Left renal cortex interstitium (tissue), 4 donors: ENCODE measurements around the gene GKN2. TPM values are rescaled to one million over a fixed set of nuclear protein-coding genes. Genes with fewer than 3 reads are reported as not detected.
"Not testable (repeated sequence)": the region's sequence is repeated elsewhere in the genome, so short reads cannot be mapped to it uniquely, and the experiment has no call there.

Experiments
- DNase-seq, 4 donors: peaks; one replicate each; pipeline ENCODE4 v3.0.0-alpha.2; 2013; ENCODE audit warnings: low read depth in 4 of 4, low spot score in 2 of 4, missing footprints in 1 of 4
- polyA plus RNA-seq, 4 donors: library from polyadenylated mRNA; unstranded; fragments of 120-200 nt; gene quantifications; one replicate each; pipeline ENCODE4 v1.2.1, GENCODE V29; 2013; ENCODE audit not compliant: insufficient read length in 4 of 4

The GKN2 gene
- polyA plus RNA-seq, 4 donors: 0.17 TPM; not detected in 3

DNA sequence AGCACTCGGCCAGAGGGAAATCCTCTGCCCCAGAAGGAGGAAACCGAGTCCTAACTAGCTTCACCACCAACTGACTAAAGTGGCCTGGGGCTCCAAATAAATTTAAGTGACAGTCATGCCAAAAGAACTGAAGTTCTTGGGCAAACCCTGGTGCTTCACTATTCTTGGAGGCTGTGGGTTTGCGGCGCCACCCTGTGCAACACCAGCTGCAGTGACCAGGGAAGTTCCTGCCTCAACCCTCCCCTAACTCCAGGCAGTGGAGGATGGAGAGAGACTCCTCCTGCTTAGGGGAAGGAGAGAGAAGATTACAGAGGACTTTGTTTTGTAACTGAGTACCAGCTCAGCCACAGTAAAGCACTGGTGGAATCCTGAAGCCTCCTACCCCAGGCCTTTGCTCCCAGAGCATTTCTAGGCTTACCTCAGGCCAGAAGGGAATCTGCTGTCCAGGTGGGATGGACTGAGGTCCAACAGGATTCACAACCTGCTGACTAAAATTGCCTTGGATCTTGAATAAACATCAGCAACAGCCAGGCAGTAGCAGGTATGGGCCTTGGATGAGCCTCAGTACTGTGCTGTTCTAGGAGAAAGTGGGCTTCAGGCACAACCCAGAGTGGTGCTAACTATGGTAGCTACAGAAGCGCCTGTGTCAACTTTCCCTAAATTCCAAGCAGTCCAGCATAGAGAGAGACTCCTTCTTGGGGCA, 52.0 kb downstream of the GKN2 start:
- no peak for DNase-seq

DNA sequence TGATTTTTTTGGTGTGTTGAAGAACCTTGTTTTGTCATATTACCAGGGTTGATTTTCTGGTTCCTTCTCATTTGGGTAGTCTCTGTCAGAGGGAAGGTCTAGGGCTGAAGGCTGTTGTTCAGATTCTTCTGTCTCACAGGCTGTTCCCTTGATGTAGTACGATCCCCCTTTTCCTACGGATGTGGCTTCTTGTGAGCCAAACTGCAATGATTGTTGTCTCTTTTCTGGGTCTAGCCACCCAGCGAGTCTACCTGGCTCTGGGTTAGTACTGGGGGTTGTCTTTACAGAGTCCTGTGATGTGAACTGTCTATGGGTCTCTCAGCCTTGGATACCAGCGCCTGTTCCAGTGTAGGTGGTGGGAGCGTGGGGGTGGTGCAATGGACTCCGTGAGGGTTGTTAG, 56.7 kb downstream of the GKN2 start:
- DNase-seq: not testable (repeated sequence)

Other genes with a start within 250 kb of the GKN2 start
- gene ARHGAP25, start 218.1 kb downstream of the GKN2 start, polyA plus RNA-seq: 1 to 10 TPM; 5.2 to 7.7 (median 7.2) TPM
- gene BMP10, start 81.5 kb downstream of the GKN2 start, polyA plus RNA-seq: not detected
- gene GKN1, start 21.7 kb upstream of the GKN2 start, polyA plus RNA-seq: not detected
- gene ANTXR1, start 60.3 kb upstream of the GKN2 start, polyA plus RNA-seq: 10 to 100 TPM; 73.7 to 97.7 (median 81.0) TPM